Kasumi-1 (cell line): ENCODE data around the gene LILRA5.
"Not testable (repeated sequence)": the region's sequence is repeated elsewhere in the genome, so short reads cannot be mapped to it uniquely, and the experiment has no call there.

ENCODE experiments used
- DNase-seq, 2 experiments: peaks; one replicate each; lab custom pipeline; 2025; lab: John Stamatoyannopoulos, UW

LILRA5 gene

DNA sequence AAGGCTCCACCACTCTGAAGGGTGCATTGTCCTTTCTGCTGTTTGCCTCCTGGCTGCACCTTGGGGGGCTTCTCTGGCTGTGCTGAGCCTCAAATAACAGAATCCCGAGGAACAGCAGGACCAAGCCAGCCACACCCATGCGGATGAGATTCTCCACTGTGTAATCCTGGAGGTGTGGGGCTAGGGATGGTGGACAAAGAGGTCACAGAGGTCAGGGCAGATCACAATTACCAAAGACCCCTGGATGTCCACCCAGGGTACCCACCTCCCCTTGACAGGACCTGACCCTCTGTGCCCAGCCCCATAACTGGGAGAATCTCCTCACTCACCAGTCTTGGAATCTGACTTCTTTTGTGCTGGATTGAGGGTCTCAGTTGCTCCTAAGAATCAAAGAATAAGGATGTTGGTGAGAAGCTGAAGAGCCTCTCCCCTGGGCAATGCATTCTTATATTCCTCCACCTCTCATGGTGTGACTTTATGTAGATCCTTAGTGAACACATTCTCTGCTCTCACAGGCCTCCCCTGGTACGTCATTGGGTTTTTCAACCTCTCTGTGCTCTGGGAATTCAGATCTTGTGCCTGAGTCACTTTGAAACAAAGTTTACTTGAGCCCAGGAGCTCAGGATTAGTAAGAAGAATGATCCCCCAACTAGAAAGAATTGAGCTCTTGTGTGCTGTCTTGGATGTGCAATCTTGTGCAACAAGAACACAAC, 20.8 kb upstream of the LILRA5 start:
- no peak for DNase-seq

DNA sequence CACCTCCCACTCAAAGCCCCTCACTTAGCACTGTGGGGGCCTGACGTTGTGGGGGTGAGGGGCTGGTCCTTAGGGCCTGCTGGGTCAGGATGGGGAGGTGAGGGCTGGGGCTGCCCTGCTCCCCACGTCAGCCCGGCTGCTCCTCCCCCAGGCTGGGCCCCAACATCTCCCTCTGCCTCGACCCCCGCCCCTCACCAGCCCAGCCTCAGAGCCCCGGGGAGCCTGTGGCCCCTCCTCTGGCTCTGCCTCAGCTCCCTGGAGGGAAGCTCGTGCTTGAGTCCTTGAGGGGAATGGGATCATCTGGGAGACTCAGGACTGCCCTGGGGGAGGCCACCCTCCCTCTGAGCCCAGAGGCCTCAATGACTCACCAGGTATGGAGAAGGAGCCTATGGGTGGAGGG, 19.2 kb upstream of the LILRA5 start:
- no peak for DNase-seq

DNA sequence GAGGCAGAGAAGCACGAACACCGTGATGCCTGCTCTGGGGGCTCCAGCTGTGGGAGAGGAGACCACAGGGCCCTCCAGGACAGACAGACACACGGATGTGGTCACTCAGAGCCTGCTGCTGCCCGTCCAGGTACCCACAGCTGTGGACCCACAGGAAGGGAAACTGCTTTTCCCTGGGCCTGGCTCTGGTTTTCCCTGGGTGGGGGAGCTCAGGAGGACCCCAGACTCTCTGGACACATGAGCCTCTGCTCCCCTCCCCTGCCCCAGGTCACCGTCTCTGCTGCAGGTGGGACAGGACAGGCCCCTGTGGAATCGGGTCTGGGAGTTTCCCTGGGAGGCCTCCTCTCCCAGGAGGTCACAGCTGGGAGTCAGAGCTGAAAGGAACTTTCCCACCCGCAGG, 18.7 kb upstream of the LILRA5 start:
- no peak for DNase-seq

DNA sequence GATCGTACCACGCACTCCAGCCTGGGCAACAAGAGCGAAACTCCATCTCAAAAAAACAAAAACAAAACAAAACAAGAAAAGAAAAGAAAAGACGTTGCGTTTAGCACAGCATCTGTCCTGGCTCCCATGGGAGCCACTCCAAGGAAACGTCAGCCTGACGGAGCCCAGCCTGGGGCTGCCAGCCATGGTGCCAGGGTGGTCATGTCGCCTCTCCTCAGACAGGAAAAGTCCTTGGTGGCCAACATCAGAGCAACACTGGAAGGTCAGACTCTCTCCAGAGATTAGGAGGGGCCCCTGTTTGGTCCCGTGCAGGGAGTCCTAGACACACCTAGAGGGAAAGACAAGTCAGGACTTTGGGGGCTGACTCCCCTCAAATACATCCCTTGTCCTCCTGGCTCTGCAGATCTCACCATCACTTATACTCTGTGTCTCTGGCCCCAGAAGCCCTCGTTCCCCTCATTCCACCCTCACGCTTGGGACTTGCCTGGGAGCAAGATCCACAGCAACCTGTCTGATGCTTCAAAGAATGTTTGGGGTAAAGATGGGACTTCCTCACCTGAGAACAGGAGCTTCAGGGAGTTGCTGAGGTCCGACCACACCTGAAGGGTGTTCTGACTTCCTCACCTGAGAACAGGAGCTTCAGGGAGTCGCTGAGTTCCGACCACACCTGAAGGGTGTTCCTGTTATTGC, 16.7 kb upstream of the LILRA5 start:
- no peak for DNase-seq

DNA sequence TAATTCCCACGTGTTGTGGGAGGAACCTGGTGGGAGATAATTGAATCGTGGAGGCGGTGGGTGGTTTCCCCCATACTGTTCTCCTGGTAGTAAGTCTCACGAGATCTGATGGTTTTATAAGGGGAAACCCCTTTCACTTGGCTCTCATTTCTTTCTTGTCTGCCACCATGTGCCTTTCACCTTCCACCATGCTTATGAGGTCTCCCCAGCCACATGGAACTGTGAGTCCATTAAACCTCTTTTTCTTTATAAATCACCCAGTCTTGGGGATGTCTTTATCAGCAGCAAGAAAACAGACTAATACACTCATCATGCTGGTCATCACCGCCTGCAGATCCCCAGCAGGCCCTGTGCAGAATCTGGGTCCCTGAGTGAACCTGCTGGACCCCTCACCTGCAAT, 15.8 kb upstream of the LILRA5 start:
- DNase-seq: not testable (repeated sequence)

DNA sequence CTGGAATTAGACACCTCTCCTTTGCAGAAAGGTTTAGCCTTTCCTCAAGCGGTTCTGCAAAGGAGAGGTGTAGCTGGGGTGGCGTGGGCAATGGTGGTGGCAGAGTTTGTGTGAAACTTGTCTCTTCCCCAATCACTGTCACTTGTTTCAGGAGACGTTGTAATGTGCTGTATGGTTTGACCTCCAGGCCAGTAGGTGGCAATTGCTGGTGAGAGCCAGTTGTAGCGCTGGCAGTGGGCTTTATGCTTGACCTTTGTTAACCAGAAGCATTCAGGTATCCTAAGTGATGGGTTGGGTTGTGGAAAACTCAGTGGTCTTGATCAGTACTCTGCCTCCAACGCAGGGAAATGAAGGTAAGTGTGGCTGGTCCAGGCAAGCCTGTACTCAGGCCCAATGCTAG, 12.7 kb upstream of the LILRA5 start:
- no peak for DNase-seq

DNA sequence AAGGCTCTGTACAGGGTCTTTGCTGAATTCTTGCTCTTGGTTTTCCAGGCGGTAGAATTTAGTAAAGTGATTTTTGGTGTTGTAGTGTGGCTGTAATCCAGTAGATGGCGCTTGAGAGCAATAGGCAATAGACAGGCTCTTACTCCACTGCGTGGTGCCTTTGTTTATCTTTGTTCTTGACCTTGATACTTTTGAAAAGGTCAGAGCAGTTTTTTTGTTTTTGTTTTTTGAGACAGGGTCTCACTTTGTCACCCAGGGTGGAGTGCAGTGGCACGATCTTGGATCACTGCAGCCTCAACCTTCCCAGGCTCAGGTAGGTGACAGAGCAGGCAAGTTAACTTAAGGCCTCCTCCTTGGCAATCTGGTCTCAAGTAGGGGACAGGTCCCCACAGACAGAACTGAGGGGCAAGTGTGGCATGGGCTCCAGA, 12.2 kb upstream of the LILRA5 start:
- DNase-seq: peak; percentile 74 to 76

DNA sequence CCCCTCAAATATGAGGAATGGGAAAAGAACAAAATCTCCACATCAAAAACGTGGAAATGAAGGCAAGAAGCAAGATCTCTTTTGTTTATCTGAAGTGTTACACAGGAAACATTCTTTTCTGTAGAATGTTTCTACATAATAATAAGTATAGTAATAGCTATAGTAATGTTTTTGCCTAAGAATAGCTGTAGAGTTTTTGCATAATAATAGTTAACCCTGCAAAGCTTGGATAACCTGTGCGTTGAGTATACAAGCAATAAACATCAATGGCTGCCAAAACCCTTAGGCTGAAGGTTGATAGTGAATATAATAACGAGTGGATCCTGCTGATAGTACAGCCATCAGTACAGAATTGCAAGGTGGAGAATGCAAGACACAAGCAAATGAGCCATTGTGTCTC, 11.1 kb upstream of the LILRA5 start:
- DNase-seq: no peak

DNA sequence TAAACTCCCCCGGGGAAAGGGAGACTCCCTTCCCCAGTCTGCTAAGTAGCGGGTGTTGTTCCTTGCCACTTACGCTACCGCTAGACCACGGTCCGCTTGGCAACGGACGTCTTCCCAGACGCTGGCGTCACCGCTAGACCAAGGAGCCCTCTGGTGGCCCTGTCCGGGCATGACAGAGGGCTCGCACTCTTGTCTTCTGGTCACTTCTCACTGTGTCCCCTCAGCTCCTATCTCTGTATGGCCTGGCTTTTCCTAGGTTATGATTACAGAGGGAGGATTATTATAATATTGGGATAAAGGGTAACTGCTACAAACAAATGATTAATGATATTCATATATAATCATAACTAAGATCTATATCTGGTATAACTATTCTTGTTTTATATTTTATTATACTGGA, 10.0 kb upstream of the LILRA5 start:
- DNase-seq: not testable (repeated sequence)

DNA sequence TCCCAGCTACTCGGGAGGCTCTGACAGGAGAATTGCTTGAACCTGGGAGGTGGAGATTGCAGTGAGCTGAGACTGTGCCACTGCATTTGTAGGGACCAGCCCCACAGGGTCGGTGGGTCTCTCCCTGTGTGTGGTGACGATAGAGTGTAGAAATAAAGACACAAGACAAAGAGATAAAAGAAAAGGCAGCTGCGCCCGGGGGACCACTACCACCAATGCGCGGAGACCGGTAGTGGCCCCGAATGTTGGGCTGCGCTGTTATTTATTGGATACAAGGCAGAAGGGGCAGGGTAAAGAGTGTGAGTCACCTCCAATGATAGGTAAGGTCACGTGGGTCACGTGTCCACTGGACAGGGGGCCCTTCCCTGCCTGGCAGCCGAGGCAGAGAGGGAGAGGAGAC, 9.3 kb upstream of the LILRA5 start:
- DNase-seq: not testable (repeated sequence)

DNA sequence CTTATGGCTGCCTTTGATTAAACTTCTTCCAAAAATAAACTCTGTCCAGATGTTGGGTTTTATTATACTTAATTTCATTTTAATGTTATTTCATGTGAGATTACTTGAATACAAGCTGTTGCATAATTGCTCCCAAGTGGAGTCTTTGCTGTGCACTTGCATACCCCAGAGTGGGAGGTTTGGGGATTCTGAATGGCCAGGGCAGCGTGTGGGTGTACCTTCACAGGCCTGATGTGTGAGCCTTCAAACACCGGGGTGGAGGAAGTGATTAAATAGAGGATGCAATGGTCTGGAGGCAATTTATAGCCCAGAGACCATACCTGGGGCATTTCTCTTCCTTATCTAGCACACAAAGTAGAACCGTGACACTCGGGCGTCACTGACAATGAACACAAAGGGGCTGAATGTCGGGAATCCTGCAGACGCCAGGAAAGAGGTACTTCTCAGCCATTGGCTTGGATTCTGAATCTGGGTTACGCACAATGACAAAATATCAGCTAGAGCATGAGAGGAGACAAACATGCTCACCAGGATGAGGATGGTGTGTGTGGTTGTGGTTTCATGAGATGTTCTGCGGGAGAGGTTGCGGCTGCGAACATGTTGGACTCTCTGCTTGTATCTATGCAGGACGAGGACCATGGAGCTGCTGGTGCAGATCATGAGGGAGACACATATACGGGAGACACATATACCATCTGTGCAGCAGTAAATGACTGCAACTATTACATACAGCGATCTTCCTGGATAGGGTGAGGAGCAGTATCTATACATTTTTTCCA, 7.1 kb upstream of the LILRA5 start:
- no peak for DNase-seq

DNA sequence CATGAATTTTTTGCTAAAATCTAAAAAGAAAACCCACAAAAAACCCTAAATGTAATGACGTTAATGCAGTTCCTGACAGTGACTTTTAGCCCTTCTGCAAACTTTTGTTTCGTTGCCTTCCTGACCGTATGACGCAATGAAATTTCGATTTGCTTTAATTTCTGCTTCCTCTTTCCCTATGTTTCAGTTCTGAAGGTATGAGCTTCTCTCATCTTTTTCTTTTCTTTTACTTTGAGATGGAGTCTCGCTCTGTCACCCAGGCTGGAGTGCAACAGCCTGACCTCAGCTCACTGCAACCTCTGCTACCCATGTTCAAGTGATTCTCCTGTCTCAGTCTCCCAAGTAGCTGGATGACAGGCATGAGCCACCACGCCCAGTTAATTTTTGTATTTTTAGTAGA, 6.1 kb upstream of the LILRA5 start:
- peak; percentile 14 to 27 for DNase-seq

DNA sequence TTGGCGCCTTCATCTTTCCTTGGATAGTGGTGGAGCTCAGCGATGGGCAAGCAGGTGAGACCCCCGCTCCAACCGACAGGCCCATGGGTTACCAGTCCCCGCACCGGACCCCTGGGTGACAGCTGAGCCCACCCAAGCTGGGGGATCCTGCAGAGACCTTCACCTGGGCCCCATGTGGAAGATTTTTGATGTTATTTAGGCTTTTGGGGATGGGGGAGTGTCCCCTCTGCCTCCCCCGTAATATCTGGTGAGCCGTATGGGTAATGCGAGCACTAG, 4.9 kb upstream of the LILRA5 start:
- DNase-seq: no peak

DNA sequence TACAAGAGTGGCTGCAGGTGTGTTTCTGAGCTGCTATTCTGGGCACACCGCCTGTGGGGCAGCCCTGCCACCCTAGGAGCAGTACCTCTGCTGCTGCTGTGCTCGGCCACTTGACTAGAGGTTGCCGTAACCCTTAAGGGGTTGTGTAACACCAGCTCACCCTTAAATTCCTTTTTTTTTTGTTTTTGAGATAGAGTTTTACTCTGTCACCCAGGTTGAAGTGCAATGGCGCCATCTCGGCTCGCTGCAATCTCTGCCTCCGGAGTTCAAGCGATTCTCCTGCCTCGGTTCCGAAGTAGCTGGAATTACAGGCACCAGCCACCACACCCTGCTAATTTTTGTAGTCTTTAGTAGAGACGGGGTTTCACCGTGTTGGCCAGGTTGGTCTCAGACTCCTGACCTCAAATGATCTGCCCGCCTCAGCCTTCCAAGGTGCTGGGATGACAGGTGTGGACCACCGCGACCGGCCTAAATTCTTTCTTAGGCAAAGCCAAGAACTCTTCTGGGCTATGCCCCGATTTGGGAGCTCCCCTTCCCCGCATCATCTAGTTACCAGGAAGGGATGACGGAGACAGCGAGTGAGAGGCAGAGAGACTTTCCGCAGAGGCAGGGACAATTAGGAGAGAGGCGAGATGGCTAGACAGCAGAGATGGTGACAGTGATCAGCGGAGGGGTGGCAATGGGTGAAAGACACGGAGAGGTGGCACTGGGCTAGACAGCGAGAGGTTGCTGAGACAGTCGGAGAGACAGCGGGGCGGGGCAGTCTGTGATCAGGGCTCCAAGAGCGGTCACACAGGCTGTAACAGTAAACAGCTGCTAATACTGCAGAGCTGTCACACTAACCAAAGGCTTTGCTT, 4.4 kb upstream of the LILRA5 start:
- no peak for DNase-seq

DNA sequence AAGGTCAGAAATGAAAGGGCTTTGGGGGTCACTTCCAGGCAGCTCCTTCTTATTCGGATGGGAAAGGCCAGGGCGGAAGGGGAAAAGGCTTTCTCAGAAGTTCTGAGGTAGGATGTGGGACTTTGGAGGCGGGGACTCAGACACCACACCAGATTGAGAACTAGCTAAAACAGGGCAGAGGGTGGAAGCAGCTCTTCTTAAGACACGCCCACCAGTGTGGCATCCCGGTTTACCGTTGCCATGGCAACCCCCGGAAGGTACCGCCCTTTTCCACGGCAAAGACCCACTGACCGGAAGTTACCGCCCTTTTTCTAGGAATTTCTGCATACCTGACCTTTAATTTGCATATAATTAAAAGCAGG, 3.8 kb upstream of the LILRA5 start:
- DNase-seq: no peak

DNA sequence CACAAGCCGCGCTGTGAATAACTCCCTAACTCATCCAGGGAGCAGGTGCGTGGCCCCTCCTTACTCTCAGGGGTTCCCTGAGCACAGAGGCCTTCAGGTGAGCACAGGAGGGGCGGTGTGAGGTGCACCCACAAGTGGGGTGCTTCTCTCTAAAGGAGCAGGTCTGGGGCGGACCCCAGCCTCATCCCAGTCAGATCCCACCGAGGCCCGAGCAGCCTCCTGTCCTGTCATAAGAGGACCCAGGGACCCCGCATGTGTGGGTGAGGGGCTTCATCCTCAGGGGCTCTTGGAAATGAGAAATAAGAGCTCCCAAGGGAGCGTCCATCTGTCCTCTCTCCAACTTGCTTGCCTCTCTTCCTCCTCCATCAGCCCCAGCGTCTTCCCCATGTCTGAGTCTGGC, 3.0 kb upstream of the LILRA5 start:
- no peak for DNase-seq

DNA sequence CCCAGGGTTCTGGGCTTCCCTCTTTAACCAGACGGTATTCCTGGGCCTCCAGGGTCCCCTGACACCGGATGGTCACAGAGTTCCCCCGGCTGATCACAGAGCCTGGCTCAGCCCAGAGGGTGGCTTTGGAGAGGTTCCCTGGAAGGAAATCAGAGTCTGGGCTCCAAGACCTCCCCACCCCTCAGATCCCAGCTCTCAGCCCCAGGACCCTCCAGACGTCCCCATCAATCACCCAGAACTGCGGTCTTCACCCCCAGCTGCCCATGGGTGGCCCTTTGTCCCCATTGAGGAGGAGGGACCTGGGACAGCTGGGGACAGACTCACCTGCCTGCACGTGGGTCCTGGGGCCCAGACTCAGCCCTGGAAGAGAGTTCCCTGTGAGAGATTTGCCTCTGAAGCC, 955 bp downstream of the LILRA5 start:
- no peak for DNase-seq

DNA sequence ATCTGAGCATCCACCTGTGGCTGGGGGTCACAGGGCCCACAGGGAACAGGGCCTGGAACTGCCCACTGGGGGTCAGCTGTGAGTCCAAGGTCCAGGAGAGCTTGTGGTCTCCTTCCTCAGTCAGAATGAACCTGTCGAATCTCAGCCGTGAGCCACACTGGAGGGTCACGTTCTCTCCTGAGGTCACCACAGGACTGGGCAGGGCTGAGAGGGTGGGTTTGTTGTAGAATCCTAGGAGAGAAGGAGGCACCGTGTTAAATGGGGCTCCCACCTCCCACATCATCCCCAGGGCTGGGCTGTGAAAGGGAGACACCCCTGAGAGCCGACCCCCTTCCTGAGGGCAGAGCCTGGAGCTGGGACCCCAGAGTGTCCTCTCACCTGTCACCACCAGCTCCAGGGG, 1.5 kb downstream of the LILRA5 start:
- no peak for DNase-seq

DNA sequence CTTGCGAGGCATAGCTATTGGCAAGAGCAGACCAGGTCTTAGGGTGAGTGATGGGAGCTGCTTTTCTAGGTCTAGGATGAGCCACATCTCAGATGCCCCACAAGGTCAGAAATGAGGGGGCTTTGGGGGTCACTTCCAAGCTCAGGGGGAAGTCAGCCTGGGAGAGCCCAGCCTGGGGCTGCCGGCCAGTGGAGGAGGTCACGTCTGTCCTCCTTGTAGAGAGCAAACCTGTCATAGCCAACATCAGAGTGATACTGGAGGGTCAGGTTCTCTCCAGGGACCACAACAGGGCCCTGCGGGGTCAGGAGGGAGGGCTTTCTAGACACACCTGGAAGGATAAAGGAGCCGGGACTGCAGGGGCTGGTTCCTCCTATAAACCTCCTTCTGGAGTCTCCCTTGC, 2.4 kb downstream of the LILRA5 start:
- DNase-seq: no peak

DNA sequence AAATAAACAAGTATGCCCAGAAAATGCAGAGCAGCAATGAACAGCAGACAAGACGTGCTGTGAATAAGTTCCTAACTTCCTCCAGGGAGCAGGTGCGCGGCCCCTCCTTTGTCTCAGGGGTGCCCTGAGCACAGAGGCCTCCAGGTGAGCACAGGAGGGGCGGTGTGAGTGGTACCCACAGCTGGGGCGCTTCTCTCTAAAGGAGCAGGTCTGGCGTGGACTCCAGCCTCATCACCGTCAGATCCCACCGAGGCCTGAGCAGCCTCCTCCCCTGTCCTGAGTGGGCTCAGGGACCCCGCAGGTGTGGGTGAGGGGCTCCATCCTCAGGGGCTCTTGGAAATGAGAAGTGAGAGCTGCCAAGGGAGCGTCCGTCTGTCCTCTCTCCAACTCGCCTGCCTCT, 3.2 kb downstream of the LILRA5 start:
- no peak for DNase-seq

DNA sequence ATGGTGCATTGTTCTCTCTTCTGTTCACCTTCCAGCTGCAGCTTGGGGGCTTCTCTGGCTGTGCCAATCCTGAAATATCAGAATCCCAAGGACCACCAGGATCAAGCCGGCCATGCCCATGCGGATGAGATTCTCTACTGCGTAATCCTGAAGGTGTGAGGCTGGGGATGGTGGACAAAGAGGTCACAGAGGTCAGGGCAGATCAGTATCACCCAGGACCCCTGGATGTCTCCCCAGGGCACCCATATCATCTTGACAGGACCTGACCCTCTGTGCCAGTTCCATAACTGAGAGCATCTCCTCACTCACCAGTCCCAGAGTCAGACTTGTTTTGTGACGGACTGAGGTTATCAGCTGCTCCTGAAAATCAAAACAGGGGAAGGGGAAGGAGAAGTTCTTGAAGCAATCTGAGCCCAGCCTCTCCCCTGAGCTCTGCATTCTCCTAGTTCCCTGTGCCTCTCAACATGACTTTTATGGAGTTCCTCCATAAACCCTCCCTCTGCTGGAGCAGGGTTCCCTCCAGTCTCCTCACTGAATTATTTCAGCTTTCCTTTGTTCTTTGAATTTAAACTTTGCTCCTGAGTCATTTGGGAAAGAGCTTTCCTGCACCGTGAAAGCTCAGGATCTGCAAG, 5.5 kb downstream of the LILRA5 start:
- DNase-seq: no peak

DNA sequence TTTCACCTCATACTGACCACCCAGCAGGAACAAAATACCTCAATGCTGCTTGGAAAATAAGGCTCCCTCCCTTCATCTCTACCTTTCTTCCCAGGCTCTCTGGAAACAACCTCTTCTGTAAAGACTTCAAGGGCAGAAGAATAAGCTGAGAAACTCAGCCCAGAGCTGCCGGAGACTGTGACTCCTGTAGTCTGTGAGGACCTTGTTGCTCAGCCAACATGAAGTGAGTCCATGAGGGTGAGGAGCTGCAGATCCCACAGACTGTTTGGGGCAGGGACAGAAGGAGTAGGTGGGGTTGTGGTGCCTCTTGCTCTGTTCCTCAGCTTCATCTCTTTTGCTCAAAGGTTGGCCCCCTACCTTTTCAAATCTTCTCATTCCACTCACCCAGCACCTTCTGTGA, 7.8 kb downstream of the LILRA5 start:
- no peak for DNase-seq
